Osteocyte (in vitro differentiated cells): ENCODE results near the gene CLSTN3. TPM values are rescaled to one million over a fixed set of nuclear protein-coding genes. Genes with fewer than 3 reads are reported as not detected.

Experiments used
- DNase-seq: peaks from one replicate; pipeline ENCODE4 v3.0.0; 2021; ENCODE audit warnings: mixed read lengths; ENCODE audit not compliant: unreplicated experiment; ENCODE audit errors: extremely low spot score
- H3K27ac Mint-ChIP-seq: one replicate; pipeline ENCODE4 v1.8.0; 2021; ENCODE audit warnings: mild to moderate bottlenecking, mixed read lengths; ENCODE audit not compliant: unreplicated experiment
- H3K27me3 Mint-ChIP-seq: one replicate; pipeline ENCODE4 v1.8.0; 2021; ENCODE audit warnings: mixed read lengths; ENCODE audit not compliant: unreplicated experiment
- H3K36me3 Mint-ChIP-seq: one replicate; pipeline ENCODE4 v1.8.0; 2021; ENCODE audit warnings: mixed read lengths; ENCODE audit not compliant: unreplicated experiment
- H3K4me1 Mint-ChIP-seq: one replicate; pipeline ENCODE4 v1.8.0; 2021; ENCODE audit warnings: mixed read lengths; ENCODE audit not compliant: unreplicated experiment
- H3K4me3 Mint-ChIP-seq: one replicate; pipeline ENCODE4 v1.8.0; 2021; ENCODE audit warnings: mild to moderate bottlenecking, moderate library complexity, mixed read lengths; ENCODE audit not compliant: unreplicated experiment
- H3K9me3 Mint-ChIP-seq: one replicate; pipeline ENCODE4 v1.8.0; 2021; ENCODE audit warnings: mixed read lengths; ENCODE audit not compliant: unreplicated experiment
- total RNA-seq: library from RNA; stranded (reverse); gene quantifications from 2 replicates; pipeline ENCODE4 v1.2.1, GENCODE V29; 2021
- TF ChIP-seq, protein P1 (sequence below): fragments of 200-600 bp; sonication (generic); IDR thresholded peaks from 2 replicates; pipeline ENCODE4 v1.5.0; 2021; ENCODE audit warnings: antibody characterized with exemption, mild to moderate bottlenecking, moderate library complexity

Gene CLSTN3
- total RNA-seq, 1 donor from 2014 or later = 14.4 TPM

DNA sequence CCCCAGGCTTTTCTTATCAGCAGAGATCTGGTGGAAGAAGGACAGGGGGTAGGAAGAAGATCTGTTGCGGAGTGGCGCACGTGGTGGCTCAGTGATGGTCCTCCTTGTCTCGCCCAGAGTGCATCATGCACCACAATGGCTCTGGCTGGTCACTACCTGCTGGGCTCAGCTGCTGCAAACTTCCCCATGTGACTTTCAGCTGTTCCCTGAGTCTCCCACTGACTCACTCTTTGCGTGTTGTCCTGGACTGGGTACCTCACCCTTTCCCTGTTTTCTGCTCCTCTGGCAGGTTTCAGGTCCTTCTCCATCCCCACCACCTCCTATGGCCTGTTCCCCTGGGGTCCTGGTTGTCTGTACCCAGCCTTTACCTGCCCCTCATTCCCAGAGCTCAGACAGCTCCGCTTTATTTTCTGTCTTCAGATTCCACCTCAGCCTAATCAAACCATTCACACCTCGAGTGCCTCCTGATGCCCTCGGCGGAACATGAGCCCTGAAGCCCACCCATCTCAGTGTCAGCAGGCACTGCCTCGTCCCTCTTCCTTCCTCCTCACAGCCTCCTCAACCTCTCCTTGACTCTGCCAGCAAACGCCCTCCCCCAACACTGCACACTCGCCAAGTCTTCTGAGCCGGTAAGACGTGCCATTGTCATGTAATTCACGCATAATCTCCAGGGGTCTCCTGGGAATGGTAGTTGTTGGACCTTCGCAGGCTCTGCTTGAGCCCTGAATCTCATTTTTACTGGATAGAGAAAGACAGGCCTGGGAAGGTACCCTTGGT is 39.8 kb upstream of the CLSTN3 start:
- Mint-ChIP-seq H3K4me3 (no peak overlapping the region), H3K27me3 (peaks cover 5% of the 10 kb centered on the region), H3K27ac (no peak overlapping the region), H3K36me3 (peaks cover 3% of the 10 kb centered on the region), H3K9me3 (no peaks in the 10 kb centered on the region), H3K4me1 (peaks cover 17% of the 10 kb centered on the region)
- no peak for DNase-seq
- TF ChIP-seq, protein P1, sequence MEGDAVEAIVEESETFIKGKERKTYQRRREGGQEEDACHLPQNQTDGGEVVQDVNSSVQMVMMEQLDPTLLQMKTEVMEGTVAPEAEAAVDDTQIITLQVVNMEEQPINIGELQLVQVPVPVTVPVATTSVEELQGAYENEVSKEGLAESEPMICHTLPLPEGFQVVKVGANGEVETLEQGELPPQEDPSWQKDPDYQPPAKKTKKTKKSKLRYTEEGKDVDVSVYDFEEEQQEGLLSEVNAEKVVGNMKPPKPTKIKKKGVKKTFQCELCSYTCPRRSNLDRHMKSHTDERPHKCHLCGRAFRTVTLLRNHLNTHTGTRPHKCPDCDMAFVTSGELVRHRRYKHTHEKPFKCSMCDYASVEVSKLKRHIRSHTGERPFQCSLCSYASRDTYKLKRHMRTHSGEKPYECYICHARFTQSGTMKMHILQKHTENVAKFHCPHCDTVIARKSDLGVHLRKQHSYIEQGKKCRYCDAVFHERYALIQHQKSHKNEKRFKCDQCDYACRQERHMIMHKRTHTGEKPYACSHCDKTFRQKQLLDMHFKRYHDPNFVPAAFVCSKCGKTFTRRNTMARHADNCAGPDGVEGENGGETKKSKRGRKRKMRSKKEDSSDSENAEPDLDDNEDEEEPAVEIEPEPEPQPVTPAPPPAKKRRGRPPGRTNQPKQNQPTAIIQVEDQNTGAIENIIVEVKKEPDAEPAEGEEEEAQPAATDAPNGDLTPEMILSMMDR = no peak

DNA sequence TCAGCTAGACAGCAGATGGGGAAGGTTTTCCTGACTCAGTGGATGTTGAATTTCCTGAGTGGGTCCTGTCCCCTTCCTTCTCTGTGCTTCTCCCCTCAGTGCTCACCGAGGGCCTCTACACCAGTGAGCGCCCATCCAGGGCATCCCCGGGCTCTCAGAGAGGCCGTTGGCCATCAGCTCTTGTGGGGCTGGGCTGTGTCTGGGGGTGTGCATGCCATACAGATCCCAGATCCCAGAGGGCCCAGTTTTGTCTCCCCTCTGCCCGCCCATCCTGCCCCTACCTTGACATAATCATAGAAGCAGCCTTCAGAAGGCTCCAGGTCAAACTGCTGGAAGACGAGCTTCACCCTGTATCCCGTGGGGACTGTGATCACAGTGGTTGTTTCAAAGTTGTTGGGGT is 39.0 kb upstream of the CLSTN3 start:
- Mint-ChIP-seq H3K27ac (no peak overlapping the region), H3K9me3 (no peaks in the 10 kb centered on the region), H3K4me3 (peak overlapping the region; percentile 20), H3K27me3 (peaks cover 5% of the 10 kb centered on the region), H3K4me1 (peaks cover 17% of the 10 kb centered on the region), H3K36me3 (peaks cover 3% of the 10 kb centered on the region)
- DNase-seq = no peak
- TF ChIP-seq, protein P1 = no peak

GRCh38 chr12:7091660-7092228 is 38.4 kb upstream of the CLSTN3 start:
- H3K36me3 Mint-ChIP-seq = peaks cover 3% of the 10 kb centered on the region
- no peaks in the 10 kb centered on the region for H3K9me3 Mint-ChIP-seq
- TF ChIP-seq, protein P1 = no peak
- no peak for DNase-seq
- peak overlapping the region; percentile 74 for H3K4me3 Mint-ChIP-seq
- peaks cover 17% of the 10 kb centered on the region for H3K4me1 Mint-ChIP-seq
- peaks cover 5% of the 10 kb centered on the region for H3K27me3 Mint-ChIP-seq
- no peak overlapping the region for H3K27ac Mint-ChIP-seq

DNA sequence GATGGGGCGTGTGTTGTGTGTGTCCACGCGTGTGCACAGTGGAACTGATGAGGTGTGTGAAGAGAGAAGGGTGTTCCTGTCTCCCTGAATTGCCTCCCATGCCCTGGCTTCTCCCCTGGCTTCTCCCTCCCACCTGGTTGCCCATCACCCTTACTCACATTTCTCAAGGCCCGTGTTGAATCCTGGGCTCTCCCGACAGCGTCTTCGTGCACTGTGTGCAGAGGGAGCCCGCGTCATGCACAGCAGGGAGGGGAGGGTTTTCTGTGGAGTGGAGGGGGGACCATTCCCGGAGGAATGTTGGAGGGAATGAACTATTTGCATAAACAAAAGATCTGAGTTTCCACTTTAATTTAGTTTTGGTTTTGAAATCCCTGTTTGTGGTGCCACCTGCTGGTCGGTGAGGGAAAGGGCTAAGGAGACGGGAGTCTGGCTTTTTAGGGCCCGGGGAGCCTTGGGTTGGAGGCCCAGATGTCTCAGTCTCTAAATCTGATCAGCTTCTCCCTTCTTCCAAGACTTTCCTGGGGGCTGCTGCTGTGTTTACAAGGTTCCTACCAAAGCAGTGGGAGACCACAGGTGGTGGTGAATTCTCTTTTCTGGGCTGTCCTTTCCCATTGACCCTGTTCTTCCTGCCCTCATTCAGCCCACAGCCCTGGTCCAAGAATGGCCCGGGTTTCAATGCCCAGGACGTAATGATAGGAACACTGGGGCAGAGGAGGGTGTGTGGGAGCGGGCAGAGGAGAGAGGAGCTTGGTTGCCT is 37.8 kb upstream of the CLSTN3 start, which contains the start of gene C1R:
Gene C1R, minus strand, starts transcription at position 217 of the 757 bp plus-strand sequence. Its CDS starts 57 bp downstream, at position 160.
- Mint-ChIP-seq H3K9me3 (no peaks in the 10 kb centered on the region), H3K4me3 (peak within 1 kb of the TSS; percentile 74), H3K27ac (peak within 1 kb of the TSS; percentile 58), H3K36me3 (peaks cover 3% of the 10 kb centered on the region), H3K4me1 (peaks cover 17% of the 10 kb centered on the region), H3K27me3 (peaks cover 3% of the 10 kb centered on the region)
- TF ChIP-seq, protein P1 = peak; percentile 89
- DNase-seq = no peak
